GM23248 (cell line): Measurements from ENCODE around the gene CCDC91.
"Not testable (repeated sequence)": the region's sequence is repeated elsewhere in the genome, so short reads cannot be mapped to it uniquely, and the experiment has no call there.

Experiments
- EZH2 ChIP-seq: fragments of 200-600 bp; sonication (generic); IDR thresholded peaks from 2 replicates; pipeline ENCODE4 v1.6.1; 2018; ENCODE audit warnings: antibody characterized with exemption, mild to moderate bottlenecking; ENCODE audit not compliant: insufficient read depth, poor library complexity, severe bottlenecking
- EZH2phosphoT487 ChIP-seq: fragments of 200-600 bp; sonication (generic); IDR thresholded peaks from 2 replicates; pipeline ENCODE4 v1.6.1; 2018; ENCODE audit warnings: antibody characterized with exemption, moderate library complexity, mild to moderate bottlenecking, low read depth; ENCODE audit not compliant: insufficient read depth

DNA sequence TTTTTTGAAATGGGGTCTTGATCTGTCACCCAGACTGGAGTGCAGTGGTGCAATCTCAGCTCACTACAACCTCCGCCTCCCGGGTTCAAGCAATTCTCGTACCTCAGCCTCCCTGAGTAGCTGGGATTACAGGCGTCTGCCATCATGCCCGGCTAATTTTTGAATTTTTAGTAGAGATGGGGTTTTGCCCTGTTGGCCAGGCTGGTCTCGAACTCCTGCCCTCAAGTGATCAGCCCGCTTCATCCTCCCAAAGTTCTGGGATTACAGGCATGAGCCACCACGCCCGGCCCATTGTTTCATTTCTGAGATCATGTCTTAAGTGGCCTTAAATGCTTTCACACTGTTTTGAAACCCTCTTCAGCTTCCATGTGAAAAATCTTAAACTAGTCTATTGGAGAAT, 281.5 kb downstream of the CCDC91 start:
- TF ChIP-seq EZH2, EZH2phosphoT487: not testable (repeated sequence)
